HG02981 (cell line): ENCODE measurements around the gene PLEKHG4B.
"Not testable (repeated sequence)": the region's sequence is repeated elsewhere in the genome, so short reads cannot be mapped to it uniquely, and the experiment has no call there.

Source experiments
- ATAC-seq: cut with Tn5 transposase; IDR thresholded peaks from one replicate; pipeline ENCODE4 v1.9.1; 2021; ENCODE audit warnings: mild to moderate bottlenecking, moderate library complexity; ENCODE audit not compliant: unreplicated experiment

PLEKHG4B gene

DNA sequence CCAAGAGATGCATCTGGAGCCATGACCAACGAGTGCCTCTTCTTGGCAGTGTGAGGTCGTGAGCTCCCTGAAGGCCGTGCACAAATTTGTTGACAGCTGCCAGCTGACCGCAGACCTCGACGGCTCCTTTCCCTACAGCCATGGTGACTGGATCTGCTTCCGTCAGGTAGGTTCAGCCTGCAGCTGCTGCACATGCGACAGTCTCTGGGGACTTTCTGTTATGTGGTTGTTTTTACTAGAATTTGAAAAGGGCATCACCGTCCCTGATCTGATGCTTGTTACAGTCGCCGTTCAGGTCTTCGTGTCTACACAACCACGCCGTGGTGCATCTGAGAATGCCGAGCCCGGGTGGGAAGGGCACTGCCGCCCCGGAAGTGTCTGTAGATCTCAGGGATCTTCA, 62.9 kb downstream of the PLEKHG4B start:
- ATAC-seq = no peak

DNA sequence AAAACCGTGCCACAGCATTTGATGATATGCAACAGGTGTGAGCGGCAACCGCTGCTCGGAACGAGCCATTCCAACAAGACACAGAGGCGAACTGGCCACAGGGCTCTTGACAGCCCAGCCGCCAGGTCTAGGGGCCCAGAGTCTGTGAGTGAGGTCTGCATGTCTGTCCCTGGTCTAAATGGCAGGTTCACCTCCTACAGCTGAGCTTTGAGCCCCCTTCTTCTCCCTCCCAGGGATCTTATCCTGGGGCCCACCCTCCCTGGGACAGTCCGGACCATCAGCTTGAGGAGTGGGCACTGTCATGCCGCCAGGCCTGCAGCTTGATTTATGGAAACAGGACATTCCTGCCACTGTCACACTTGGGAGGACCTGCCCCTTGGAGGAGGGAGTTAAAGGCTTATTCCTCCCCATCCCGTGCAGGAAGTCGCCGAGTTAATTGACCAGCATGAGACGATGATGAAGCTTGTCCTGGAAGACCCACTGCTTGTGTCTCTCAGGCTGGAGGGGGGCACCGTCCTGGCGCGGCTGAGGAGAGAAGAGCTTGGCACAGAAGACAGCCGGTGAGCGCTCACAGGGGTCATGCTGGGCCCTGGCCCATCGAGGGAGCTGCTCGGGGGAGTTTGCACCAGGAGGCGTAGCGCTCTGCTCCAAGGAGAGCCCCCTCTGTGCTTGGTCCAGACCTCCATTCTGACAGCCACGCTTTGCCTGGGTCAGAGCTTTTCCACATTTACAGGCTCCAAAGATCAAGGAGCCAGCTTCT, 63.9 kb downstream of the PLEKHG4B start:
- no peak for ATAC-seq

DNA sequence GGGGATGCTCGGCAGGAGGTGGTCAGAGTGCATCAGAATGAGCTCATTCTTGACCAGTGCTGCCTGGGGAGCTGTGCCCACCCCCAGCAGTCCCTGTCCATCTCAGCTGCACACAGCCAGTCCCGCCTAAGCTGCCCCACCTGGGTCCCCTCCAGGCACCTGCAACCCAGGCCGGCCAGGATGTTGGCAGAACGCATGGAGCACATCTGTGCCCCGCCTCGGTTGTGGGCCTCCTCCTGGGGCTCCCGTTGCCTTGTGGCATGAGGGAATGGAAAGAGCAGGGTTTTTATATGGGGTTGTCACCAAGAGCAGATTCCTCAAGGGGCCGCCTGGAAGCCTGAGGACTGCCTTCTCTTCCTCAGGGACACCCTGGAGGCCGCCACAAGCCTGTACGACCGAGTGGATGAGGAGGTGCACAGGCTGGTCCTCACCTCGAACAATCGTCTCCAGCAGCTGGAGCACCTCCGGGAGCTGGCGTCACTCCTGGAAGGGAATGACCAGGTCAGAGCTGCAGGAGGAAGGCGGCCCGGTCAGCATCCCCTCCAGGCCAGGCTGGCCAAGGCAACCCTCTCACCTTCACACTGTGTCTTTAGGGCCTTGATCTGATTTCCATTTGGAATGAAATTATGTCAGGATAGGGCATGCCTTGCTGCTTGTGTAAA, 64.6 kb downstream of the PLEKHG4B start:
- no peak for ATAC-seq

DNA sequence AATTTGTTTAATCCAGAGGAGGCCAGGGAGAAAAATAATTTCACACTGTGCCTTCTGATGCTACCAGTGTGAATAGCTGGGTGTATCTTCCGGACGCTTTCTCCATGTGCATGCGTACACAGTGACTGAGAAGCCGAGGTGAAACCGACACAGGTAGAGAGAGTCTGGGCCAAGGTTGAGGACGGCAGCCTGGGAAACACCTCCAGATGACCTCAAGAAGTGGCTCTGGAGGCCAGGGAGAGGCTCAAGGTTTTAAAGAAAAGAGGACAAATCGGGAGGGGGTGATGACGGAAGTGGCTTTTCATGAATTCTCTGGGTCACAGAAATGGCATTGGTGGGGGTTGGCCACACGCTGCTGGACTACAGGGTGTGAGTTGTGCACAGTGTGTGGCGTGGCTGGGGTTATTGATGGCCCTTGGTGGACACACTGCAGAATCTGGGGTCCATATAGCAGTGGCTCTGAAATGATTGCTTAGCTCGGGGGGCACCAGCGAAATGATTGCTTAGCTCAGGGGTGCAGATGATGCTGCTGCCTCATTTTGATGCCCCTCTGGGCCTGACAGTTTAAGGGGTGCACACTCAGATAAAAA, 65.3 kb downstream of the PLEKHG4B start:
- ATAC-seq = no peak

DNA sequence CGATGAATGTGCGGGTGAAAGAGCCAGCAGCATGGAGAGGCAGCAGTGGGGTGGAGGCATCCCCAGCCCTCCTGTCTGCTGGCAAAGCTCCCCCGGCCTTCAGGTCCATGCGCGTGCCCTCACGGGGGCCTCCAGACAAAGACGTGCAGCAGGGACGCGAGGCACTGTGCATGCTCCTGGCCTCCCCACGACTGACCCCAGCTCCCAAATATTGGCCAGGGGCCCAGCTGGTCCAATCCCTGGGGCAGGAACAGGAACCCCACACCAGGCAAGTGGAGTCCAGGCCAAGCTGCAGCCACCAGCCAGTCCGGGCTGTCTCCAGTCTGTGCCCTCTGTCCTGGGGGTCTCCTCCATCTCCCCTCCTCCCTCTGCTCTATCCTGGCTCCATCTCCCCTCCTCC, 65.8 kb downstream of the PLEKHG4B start:
- ATAC-seq = no peak

DNA sequence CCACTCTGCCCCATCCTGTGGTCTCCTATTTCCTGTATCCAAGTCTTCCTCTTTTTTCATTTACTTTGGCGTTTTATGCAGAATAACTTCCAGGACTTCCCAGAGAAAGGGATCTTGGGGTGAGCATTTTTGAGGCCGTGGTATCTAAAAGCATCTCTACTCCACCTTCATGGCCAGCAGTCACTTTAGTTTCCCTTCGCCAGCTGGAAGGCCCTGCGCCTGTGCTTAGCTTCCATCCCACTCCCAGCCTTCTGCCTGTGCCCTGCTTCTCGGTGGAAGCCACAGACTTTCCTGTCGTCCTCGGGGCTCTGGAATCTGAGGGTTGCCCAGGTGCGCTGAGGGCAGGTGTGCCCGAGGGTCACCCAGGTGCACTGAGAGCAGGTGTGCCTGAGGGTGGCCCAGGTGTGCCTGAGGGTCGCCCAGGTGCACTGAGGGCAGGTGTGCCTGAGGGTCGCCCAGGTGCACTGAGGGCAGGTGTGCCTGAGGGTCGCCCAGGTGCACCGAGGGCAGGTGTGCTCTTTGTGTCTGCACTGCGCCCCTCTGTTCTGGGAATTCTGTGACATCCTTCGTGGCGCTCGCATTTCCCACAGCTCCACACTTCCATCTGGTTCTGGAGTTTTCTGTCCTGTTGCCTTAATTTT, 67.0 kb downstream of the PLEKHG4B start:
- no peak for ATAC-seq

DNA sequence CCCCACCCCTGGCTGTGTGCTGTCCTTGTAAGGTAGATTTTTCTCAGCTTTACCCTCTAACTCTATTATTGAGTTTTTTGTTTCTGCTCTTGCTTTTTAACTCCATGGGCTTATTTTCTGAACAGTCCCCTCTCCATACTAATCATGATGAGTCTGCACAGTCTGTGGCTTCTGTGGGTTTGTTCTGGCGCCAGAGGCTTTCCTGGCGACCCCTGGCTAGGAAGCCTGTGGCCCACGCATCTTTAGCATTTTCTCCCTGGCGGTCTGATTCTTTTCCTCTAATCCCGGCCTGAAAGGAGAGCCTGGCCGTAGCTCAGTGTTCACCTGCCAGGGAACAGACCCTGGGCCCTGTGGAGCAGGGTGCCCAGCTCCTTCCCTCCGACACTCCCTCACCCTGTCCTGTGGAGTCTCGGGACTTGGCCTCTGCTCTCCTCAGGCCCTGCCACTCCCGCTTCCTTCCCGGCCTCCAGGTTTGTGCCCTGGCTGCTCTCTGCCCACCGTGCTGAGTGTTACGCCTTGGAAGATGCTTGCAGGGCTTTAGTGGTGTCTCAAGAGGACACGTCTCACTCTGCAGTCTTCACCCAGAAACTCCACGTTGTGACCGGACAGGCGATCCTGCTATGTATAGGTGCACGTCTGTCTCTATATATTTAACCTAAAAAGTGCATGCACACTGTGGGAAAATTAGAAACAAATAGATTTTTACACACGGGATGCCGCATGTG, 67.6 kb downstream of the PLEKHG4B start:
- ATAC-seq = no peak

DNA sequence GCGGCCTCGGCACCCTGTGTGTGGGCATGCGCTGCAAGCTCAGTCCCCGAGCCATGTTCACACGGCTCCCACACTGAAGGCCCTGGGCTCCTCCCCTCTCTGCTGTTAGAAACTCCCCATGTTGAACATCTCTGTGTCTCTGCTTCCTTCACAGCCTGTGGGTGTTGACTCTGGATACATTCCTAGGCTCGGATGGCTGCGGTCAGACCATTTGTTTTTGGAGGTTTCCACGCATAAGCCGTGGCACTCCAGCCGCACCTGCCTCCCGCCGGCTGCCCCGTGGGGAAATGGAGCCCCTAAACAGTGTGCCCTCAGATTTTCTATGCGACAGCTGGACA, 68.2 kb downstream of the PLEKHG4B start:
- ATAC-seq = no peak

DNA sequence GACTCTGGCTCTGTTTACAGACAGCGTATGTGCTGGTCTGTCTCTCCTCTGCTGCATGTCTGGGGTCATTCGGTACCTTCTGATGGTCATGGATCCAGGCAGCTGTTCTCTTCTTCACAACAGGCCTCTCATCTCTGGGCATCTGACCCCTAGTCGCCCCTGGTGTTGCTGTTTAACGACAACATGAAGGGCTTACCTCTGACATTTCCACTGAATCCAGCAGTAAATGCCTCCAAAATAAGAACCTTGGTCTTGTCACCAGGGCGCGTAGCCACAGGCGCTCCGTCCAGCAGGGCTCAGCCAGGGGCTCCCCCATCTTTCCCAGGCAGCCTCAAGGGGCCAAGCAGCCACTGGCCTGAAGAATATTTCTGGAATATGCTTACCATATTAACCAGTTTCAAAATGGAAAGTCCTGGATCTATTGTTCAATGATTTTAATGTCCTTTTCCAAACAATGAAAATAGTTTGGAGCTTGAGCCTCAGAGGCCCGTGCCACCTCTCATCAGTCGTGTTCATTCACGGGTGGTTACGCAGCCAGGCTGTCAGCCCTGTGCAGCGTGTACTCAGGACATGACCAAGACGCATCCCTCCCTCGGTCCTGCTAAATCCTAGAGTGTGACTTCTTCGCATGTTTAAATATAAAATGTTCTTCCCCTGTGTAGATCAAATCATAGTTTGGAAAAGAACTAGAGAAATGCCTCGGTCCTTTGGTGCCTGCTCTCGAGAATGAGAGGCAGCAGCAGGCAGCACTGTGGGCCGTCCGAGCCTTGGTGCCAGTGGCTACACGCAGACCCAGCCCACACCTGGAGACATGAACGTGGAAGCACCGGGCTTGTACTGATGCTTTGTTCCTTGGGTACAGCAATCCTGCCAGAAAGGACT, 69.2 kb downstream of the PLEKHG4B start:
- no peak for ATAC-seq

DNA sequence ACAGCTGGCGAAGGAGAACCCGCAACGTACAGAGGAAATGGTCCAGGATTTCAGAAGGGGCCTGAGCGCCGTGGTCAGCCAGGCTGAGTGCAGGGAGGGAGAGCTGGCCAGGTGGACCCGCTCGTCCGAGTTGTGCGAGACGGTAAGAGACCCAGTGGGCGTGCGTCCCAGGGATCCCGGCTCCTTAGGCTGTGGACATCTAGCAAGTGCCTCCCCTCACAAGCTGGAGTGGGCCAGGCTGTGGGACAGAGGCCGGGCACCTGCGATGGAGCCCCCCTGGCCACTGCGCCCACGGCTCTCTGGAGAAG, 69.8 kb downstream of the PLEKHG4B start:
- ATAC-seq = no peak

DNA sequence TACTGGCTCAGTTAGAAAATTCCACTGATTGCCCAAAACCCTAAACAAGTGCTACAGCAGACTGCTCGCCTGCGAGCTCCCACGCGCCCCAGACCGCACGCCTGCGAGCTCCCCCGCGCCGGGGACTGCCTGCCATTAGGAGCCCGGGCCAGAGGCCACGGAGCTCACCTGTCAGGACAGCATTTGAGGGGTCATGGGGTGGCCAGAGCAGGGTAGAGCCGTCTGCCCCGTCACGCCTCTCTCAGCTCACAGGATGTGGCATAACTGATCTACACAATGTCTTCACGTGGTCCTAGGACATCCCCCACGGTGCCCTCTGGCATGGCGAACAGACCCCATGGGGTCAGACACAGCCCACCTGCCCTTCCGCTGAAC, 70.2 kb downstream of the PLEKHG4B start:
- ATAC-seq = no peak

DNA sequence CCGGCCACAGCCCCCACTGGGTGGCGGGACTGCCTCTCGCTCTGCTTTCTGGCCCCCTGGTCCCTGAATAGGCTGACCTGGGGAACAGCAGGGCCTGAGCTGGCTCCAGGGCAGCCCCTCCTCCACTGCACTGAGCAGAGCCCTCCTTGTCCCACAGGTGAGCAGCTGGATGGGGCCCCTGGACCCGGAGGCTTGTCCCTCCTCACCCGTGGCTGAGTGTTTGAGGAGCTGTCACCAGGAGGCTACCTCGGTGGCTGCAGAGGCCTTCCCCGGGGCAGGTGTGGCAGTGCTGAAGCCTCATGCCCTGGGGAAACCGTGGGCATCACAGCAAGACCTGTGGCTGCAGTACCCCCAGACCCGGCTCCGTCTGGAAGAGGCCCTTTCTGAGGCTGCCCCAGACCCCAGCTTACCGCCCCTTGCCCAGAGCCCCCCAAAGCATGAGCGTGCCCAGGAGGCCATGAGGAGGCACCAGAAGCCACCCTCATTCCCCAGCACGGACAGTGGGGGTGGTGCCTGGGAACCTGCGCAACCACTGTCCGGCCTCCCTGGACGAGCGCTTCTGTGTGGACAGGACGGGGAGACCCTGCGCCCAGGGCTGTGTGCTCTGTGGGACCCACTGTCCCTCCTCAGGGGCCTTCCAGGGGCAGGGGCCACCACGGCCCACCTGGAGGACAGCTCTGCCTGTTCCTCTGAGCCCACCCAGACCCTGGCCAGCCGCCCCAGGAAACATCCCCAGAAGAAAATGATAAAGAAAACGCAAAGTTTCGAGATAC, 70.8 kb downstream of the PLEKHG4B start:
- no peak for ATAC-seq

DNA sequence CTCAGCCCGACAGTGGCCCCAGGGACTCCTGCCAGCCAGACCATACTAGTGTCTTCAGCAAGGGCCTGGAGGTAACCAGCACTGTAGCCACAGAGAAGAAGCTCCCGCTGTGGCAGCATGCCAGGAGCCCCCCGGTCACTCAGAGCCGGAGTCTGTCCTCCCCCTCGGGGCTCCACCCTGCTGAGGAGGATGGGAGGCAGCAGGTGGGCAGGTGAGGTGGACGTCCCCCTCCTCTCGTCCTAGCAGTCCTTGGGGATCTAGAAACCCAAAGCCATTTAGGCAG, 71.3 kb downstream of the PLEKHG4B start:
- ATAC-seq = no peak

DNA sequence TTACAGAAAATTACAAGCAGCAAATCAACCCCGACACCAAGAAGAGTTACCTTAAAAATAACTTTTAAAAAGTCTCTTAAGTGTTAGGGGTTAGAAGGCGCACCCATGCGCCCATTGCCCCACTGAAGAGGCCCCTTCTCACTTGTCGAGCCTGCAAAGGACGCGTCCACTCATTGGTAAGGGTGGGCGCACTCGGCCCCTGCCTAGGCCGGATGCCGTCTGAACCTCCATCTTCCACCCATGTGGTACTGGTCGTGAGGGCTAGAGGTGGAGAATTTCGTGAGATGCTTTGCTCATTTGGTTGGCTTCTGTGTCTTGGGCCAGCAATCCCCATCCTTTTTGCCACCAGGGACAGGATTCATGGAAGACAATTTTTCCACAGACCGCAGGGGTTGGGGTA, 71.9 kb downstream of the PLEKHG4B start:
- ATAC-seq = no peak

DNA sequence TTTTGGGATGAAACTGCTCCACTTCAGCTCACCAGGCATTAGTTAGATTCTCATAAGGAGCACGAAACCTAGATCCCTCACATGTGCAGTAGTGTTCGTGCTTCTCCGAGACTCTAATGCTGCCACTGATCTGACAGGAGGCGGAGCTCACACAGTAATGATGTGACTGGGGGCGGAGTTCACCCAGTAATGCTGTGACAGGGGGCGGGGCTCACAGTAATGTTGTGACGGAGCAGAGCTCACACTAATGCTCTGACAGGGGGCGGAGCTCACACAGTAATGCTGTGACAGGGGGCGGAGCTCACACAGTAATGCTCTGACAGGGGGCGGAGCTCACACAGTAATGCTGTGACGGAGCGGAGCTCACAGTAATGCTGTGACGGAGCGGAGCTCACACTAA, 72.3 kb downstream of the PLEKHG4B start:
- no peak for ATAC-seq

DNA sequence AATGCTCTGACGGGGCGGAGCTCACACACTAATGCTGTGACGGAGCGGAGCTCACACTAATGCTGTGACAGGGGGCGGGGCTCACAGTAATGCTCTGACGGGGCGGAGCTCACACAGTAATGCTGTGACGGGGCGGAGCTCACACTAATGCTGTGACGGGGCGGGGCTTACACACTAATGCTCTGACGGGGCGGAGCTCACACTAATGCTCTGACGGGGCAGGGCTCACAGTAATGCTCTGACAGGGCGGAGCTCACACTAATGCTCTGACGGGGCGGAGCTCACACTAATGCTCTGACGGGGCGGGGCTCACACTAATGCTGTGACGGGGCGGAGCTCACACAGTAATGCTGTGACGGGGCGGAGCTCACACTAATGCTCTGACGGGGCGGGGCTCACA, 72.8 kb downstream of the PLEKHG4B start:
- not testable (repeated sequence) for ATAC-seq

DNA sequence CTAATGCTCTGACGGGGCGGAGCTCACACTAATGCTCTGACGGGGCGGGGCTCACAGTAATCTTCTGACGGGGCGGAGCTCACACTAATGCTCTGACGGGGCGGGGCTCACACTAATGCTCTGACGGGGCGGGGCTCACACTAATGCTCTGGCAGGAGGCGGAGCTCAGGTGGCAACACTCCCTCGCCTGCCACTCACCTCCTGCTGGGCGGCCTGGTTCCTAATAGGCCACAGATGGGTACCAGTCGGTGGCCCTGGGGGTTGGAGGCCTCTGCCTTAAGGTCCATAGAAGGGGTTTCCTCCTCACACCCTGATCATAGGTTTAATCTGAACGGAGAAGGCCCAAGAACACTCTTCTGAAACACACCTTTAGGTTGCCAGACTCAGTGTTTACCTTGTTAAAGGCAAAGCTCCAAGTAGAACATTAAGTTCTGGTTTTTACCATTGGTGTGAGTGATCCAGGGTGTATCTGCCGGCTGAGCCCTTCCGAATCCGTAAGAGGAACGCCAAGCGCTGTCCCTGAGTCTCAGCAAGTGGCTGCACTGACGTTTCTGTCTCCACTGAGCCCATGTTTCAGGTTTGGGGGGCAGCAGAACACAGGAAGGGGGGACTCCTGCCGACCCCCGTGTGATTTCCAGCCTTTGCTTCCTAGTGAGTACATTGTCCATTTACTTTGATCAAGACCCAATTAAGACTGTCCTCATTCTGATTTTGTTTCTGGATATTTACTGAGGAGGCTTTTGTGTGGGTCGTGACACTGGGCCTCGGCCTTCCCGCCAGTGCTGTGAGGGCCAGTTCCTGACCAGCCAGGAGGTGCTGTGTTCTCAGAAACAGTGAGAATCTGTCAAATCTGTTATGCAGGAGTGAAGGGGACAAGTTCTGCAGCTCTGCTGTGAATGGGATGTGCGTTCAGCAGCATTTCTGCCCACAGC, 74.7 kb downstream of the PLEKHG4B start:
- ATAC-seq = no peak

DNA sequence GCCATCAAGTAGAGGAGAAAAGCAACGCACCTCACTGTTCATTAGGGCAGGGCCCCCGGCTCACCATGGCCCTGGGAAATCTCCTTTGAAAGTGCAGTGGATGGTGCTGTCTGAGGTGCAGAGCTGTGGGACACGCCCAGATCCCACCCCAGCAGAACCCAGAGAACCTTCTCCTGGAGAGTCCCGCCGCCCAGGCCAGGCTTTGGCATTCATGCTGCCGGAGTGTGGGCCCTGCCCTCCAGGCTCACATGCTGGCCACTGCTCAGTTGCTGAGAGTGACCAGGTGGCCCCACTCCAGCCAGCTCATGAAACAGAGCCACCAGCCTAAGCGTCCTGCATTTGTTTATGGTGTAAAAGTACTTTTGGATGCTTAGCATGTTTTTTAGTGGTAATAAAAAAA, 75.5 kb downstream of the PLEKHG4B start:
- ATAC-seq = no peak
